Measurements from ENCODE around the gene OLFML2A. TPM values are rescaled to one million over a fixed set of nuclear protein-coding genes. Genes with fewer than 3 reads are reported as not detected.

OLFML2A gene
- 20.2 and 25.1 TPM in 2 replicates for total RNA-seq

DNA sequence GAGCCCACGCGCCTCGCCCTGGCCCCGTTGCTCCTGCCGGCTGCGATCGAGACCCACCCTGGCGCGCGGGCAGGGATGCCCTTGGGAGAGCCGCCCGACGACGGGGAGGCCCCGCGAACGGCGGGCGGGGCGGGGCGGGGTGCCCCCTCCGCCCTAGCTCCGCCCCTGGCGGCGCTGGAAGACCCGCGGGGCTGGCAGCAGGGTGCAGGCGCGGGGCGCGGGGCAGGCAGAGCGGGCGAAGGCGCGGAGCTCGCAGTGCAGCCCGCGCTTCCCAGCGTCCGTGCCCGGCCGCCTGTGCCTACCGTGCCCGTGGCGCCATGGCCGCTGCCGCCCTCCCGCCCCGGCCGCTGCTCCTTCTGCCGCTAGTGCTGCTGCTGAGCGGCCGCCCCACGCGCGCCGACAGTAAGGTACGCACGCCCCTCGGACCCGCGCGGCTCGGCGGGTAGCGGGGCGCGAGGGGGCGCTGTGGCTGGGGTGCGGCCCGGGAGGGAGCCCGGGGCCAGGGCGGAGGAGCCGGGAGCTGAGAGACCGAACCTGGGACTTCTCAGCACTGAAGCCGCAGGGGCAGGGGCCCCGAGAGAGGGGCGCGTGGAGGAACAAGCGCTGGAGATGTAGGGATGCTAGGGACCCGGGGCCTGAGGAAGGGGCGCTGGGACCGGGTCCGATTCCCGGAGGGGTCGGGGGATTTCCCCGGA is at the start of gene OLFML2A:
Gene OLFML2A (plus strand): TSS at position 180 of the 695 bp plus-strand sequence. CDS start 138 bp downstream, at position 318.

DNA sequence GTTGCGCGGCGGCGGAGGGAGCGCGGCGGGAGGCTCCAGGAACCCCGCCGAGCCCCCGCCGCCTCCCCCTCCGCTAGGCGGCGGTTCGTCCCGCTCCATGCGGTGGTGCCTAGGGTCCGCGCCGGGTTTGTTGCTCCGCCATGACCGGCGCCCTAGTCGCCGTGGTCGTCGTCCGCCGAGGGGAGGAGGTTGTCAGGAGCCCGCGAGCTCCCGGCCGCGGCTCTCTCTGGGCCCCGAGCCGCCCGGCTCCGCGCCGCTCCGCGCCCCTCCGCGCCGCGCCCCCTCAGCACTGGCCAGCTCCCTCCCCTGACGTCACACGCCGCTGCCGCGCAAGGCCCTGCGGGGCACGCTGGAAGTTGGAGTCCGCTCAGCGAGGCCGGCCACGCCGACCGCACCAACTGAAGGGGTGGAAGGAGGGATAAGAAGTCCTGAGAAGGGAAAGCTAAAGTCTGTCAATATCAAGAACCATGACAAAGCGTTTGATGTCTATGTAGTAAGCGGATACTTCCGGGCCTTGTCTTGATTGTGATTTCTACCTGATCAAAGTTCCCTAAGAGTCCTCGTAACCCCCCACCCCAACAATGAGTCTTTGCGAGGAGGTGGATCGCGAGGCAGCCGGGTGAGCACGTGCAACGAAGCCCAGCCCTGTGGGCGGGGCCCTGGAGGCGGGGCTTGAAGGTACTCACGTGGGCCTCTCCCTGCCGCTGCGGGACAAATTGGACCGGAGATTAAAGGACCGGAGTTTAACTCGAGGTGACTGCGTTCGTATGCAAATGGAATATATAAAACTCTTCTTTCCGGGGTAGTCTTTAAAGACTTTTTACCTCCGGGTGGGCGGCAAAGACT is 5.7 kb upstream of the OLFML2A start, which contains the start of gene NR6A1:
Gene NR6A1 (minus strand): TSS at position 291 of the 846 bp plus-strand sequence.

GRCh38 chr9:124852829-124853531 is 76.0 kb downstream of the OLFML2A start, which contains the start of gene WDR38:
Gene WDR38 (plus strand): TSS chr9:124853460. CDS start chr9:124853532, 72 bp downstream.

GRCh38 chr9:124861342-124862229 is 84.7 kb downstream of the OLFML2A start, which contains the start of the genes ARPC5L and RPL35:
Gene ARPC5L (plus strand): TSS chr9:124862130. CDS start chr9:124869291, 7,161 bp downstream.
Gene RPL35 (minus strand): TSS chr9:124861957. CDS start chr9:124861912, 45 bp downstream.

Other genes with a start within 250 kb of the OLFML2A start
- gene NR6A1, start 5.8 kb upstream of the OLFML2A start, total RNA-seq, result 3.4 and 4.6 TPM in 2 replicates
- not detected in 2 replicates for gene WDR38, start 76.3 kb downstream of the OLFML2A start, total RNA-seq
- 2,973 and 5,407 TPM in 2 replicates for gene RPL35, start 84.8 kb downstream of the OLFML2A start, total RNA-seq
- 20.2 and 28.7 TPM in 2 replicates for gene ARPC5L, start 85.0 kb downstream of the OLFML2A start, total RNA-seq
- 7.0 TPM in 2 replicates for gene GOLGA1, start 163.9 kb downstream of the OLFML2A start, total RNA-seq